ENCODE results near the gene FAM20C. TPM values are rescaled to one million over a fixed set of nuclear protein-coding genes. Genes with fewer than 3 reads are reported as not detected.

The FAM20C gene
- total and polyA plus RNA-seq, 10 of the 15 experiments (the other 5 are each of a cell fraction or from before 2014, with no cell fraction given), result 0.44 TPM; not detected in 9

DNA sequence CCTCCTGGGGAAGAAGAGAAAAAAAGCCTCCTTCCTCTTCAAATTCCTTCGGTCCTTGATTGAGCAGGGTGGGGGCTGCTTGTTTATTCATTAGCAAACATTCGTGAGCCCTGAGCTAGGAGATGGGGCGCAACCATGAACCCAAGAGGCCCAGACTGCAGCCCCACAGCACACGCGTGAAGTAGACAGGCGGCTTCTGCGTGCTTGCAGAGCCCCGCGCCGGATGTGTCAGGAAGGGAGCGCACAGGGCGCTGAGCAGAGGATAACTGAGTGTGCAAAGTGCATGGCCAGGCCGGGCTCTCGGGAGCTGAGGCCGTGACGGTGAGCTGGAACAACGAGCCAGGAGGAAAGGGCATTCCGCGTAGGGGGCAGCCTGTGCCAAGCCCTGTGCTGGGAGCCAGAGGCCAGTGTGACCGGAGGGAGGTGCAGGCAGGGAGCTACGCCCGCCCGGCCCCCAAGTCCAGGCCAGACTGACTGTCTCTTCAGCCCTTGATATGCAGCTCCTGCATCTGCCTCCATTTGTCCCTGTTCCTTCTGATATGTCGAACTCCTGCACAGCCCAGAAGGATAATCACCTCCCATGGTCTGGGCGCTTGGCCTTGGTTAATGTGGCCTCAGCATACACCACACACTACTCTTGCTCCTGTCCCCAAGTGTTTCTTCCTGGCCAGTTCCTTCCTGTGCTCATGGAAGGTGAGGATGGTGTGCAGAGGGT, 102.2 kb downstream of the FAM20C start:
- ChIA-PET POLR2A (no interaction called here), CTCF (no interaction called here), RAD21 (ENCODE audit: unreplicated experiment) (no interaction called here), SMC1A (ENCODE audit: uncharacterized antibody, unreplicated experiment) (no interaction called here)
- Histone ChIP-seq H3K36me3 (ENCODE audit: control insufficient read depth in 2 of 2, insufficient read depth in 2 of 2, low read length in 1 of 2) (no peaks in the 10 kb centered on the region), H3K4me1 (ENCODE audit: control insufficient read depth, insufficient read depth, low read length) (no peaks in the 10 kb centered on the region), H4K20me1 (ENCODE audit: control insufficient read depth, insufficient read depth) (no peaks in the 10 kb centered on the region), H3K4me3 (no peak overlapping the region), H3K9ac (ENCODE audit: control insufficient read depth, insufficient read depth, low read length) (no peak overlapping the region), H2AFZ (ENCODE audit: control insufficient read depth, low read depth, low read length) (no peak overlapping the region), H3K9me3 (replicated peaks; ENCODE audit: control insufficient read depth, insufficient read depth, low read length) (peaks cover 2% of the 10 kb centered on the region; the same call in 2 of the 3 replicates), H3K4me2 (ENCODE audit: control insufficient read depth, insufficient read depth) (no peak overlapping the region), H3K79me2 (ENCODE audit: control insufficient read depth, insufficient read depth, low read length) (no peaks in the 10 kb centered on the region), H3K27ac (ENCODE audit: control insufficient read depth, insufficient read depth) (no peak overlapping the region), H3K27me3 (replicated peaks in 1 of 2; ENCODE audit: control insufficient read depth in 2 of 2, insufficient read depth in 2 of 2, low read length in 1 of 2) (no peaks in the 10 kb centered on the region; a peak in 1 of 4 replicates)
- TF ChIP-seq RAD51 (IDR thresholded peaks at IDR 0.05) (no peak), ETV6 (conservative IDR thresholded peaks at IDR 0.05 in 1 of 2, IDR thresholded peaks at IDR 0.05 in 1 of 2; ENCODE audit: borderline replicate concordance in 1 of 2, low read depth in 1 of 2) (no peak)
- BruUV-seq (replicated peaks), result no TSS peak
- in situ Hi-C loops (cut with MboI) (no loop called here), intact Hi-C loops (cut with micrococcal nuclease; ENCODE audit: unreplicated experiment) (no loop called here)
- ATAC-seq (no peak), FAIRE-seq (no peak), DNase-seq (ENCODE audit: low read depth, low spot score) (no peak)
- WGBS (ENCODE audit: insufficient coverage, insufficient replicate concordance, low lambda C conversion rate, missing lambda C conversion rate), result 77% methylated on average over 25 of the region's 25 CpGs

DNA sequence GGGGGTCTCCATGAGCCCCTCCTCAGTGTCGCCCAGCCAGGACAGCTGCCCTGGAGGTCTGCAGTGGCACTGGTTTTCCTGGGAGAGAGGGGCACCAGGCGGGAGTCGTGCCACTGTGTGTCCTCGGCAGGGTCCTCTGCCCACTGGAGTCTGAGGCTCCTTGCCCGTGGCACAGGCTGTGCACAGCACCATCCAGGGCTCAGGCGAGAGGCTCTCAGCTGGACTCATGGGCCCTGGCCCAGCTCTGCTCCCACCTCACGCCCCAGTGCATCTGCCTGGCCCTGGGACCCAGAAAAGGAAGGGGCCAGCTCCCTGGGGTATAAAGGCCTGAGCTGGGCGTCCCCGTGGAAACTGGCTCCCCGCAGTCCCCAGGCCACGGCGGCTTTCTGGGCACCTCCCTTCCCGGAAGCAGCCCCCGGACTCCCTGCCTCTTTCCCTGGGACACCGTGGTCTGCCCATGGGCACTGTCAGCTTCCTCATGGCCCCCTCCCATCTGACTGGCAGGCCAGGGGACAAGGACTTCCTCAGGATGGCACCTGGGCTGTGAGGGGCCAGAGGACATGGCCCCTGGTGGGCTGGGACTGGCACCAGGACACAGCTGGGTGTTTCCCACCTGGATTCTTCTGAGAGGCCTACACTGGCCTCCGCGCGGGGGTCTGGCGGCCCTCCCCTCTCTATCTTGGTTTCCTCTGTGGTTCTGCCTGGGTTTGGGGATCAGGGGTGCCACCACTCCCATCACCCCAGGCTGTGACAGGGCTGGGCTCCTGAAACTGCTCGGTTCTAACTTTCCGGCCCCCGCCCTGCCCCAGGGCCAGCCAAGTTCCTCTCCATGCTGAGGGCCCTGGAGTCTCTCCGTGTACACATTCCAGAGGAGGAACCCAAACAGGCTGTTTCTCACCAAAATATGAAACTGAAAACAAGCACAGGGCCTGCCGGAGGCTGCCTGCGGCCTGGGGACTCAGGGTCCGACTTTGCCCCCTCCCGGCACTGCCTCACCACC, 103.1 kb downstream of the FAM20C start:
- H3K4me2 ChIP-seq (ENCODE audit: control insufficient read depth, insufficient read depth), result no peak overlapping the region
- BruUV-seq (replicated peaks), result no TSS peak
- no peaks in the 10 kb centered on the region for H3K79me2 ChIP-seq (ENCODE audit: control insufficient read depth, insufficient read depth, low read length)
- no peaks in the 10 kb centered on the region; the same call in 2 of the 3 replicates for H3K9me3 ChIP-seq (replicated peaks; ENCODE audit: control insufficient read depth, insufficient read depth, low read length)
- H4K20me1 ChIP-seq (ENCODE audit: control insufficient read depth, insufficient read depth), result no peaks in the 10 kb centered on the region
- ATAC-seq (no peak), FAIRE-seq (no peak), DNase-seq (ENCODE audit: low read depth, low spot score) (no peak)
- ChIA-PET CTCF (no interaction called here), SMC1A (ENCODE audit: uncharacterized antibody, unreplicated experiment) (no interaction called here), POLR2A (no interaction called here), RAD21 (ENCODE audit: unreplicated experiment) (no interaction called here)
- no peaks in the 10 kb centered on the region for H3K4me1 ChIP-seq (ENCODE audit: control insufficient read depth, insufficient read depth, low read length)
- H3K4me3 ChIP-seq, result no peak overlapping the region
- intact Hi-C loops (cut with micrococcal nuclease; ENCODE audit: unreplicated experiment), result no loop called here
- H3K27me3 ChIP-seq (replicated peaks in 1 of 2; ENCODE audit: control insufficient read depth in 2 of 2, insufficient read depth in 2 of 2, low read length in 1 of 2), result no peaks in the 10 kb centered on the region; a peak in 1 of 4 replicates
- no peak overlapping the region for H3K9ac ChIP-seq (ENCODE audit: control insufficient read depth, insufficient read depth, low read length)
- no peak for TF ChIP-seq BMI1 (IDR thresholded peaks at IDR 0.05; ENCODE audit: borderline replicate concordance)
- TF ChIP-seq EGR1 (IDR thresholded peaks at IDR 0.05; ENCODE audit: borderline replicate concordance in 1 of 2, low read depth in 2 of 2, low read length in 2 of 2), result no peak
- H3K27ac ChIP-seq (ENCODE audit: control insufficient read depth, insufficient read depth), result no peak overlapping the region
- WGBS (ENCODE audit: insufficient coverage, insufficient replicate concordance, low lambda C conversion rate, missing lambda C conversion rate), result 39% methylated on average over 25 of the region's 27 CpGs
- no peak overlapping the region for H2AFZ ChIP-seq (ENCODE audit: control insufficient read depth, low read depth, low read length)
- H3K36me3 ChIP-seq (ENCODE audit: control insufficient read depth in 2 of 2, insufficient read depth in 2 of 2, low read length in 1 of 2), result no peaks in the 10 kb centered on the region
- in situ Hi-C loops (cut with MboI), result no loop called here
